ENCODE data around the gene NFIL3. TPM values are rescaled to one million over a fixed set of nuclear protein-coding genes. Genes with fewer than 3 reads are reported as not detected.

Gene NFIL3
- total RNA-seq, 2 donors from 2014 or later, result 11.4 to 12.9 TPM

DNA sequence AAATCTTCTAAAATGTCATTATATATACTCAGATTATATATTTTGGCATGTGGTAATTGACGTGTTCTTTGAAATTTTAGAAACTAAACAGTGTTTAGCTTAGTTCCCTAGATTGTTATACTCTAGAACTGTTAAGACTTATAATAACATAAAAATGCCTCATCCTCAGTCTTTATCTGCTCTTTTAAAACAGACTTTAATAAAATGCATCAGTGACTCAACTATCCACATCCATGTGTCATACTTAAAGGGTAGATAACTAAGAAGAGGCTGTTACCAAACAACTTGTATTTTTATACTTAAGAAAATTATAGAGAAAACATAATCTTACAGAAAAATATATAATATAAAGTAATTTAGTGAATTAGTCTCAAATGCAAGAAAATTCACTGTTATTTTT, 15.2 kb downstream of the NFIL3 start:
- Histone ChIP-seq H3K4me3 (no peak overlapping the region), H3K27me3 (no peaks in the 10 kb centered on the region), H3K9me3 (no peaks in the 10 kb centered on the region), H3K4me1 (no peaks in the 10 kb centered on the region), H3K36me3 (replicated peaks in 1 of 2; ENCODE audit: insufficient read depth in 1 of 2, low read depth in 2 of 2) (peaks cover 10 to 11% of the 10 kb centered on the region in 2 donors), H3K27ac (no peak overlapping the region)
- TF ChIP-seq POLR2A (IDR thresholded peaks at IDR 0.05), result no peak
- TF ChIP-seq, protein P1, sequence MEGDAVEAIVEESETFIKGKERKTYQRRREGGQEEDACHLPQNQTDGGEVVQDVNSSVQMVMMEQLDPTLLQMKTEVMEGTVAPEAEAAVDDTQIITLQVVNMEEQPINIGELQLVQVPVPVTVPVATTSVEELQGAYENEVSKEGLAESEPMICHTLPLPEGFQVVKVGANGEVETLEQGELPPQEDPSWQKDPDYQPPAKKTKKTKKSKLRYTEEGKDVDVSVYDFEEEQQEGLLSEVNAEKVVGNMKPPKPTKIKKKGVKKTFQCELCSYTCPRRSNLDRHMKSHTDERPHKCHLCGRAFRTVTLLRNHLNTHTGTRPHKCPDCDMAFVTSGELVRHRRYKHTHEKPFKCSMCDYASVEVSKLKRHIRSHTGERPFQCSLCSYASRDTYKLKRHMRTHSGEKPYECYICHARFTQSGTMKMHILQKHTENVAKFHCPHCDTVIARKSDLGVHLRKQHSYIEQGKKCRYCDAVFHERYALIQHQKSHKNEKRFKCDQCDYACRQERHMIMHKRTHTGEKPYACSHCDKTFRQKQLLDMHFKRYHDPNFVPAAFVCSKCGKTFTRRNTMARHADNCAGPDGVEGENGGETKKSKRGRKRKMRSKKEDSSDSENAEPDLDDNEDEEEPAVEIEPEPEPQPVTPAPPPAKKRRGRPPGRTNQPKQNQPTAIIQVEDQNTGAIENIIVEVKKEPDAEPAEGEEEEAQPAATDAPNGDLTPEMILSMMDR (IDR thresholded peaks at IDR 0.05), result no peak
- intact Hi-C loops (cut with DNase I), result no loop called here
- DNase-seq (no peak), ATAC-seq (no peak)
- 95 to 100% methylated on average over 1 of the region's 1 CpG for WGBS, 2 donors

GRCh38 chr9:91407580-91408318, 15.9 kb downstream of the NFIL3 start:
- DNase-seq, result no peak
- H3K9me3 ChIP-seq, result no peaks in the 10 kb centered on the region
- no peak for TF ChIP-seq POLR2A (IDR thresholded peaks at IDR 0.05)
- TF ChIP-seq, protein P1 (IDR thresholded peaks at IDR 0.05), result no peak
- no peak overlapping the region for H3K27ac ChIP-seq
- peaks cover 10 to 11% of the 10 kb centered on the region in 2 donors for H3K36me3 ChIP-seq (replicated peaks in 1 of 2; ENCODE audit: insufficient read depth in 1 of 2, low read depth in 2 of 2)
- intact Hi-C loops (cut with DNase I), result no loop called here
- H3K27me3 ChIP-seq, result no peaks in the 10 kb centered on the region
- H3K4me1 ChIP-seq, result no peaks in the 10 kb centered on the region
- H3K4me3 ChIP-seq, result no peak overlapping the region
- no peak for ATAC-seq
- WGBS, 2 donors, result 86 to 95% methylated on average over 12 of the region's 12 CpGs

DNA sequence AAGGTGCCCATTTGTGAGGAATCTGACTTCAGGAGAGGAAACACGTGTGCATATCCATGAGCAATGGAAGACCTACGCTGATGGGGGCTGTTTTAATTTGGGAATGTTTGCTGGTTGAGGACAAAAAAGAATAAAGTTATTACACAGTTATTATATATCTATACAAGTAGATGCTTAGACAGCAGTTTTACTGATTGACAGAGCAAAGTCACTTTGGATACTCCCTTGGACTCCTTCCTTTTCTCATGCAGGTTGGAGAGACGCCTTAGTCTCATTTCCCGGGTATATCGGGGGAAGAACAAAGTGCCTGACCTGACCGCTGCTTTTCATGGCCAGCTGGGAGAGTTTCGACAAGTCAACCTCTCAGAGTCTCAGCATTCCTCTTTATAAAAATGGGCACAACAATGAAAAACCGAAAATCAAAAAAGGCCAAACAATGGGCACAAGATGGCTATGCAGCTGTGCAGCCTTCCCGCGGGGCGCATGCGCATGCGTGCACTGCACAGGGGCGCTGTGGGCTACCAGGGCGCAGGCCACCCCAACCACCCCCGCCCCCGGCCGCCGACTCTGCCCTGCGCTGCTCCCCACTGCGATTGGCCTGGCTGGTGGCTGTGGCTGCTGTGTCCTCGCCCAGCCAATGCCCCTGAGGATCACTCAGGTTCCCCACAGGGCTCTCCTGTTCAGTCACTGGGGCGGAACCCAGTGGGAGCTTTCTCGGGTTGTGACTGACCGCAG, 18.1 kb downstream of the NFIL3 start:
- no peaks in the 10 kb centered on the region for H3K4me1 ChIP-seq
- intact Hi-C loops (cut with DNase I), result no loop called here
- peaks cover 10 to 11% of the 10 kb centered on the region in 2 donors for H3K36me3 ChIP-seq (replicated peaks in 1 of 2; ENCODE audit: insufficient read depth in 1 of 2, low read depth in 2 of 2)
- TF ChIP-seq, protein P1 (IDR thresholded peaks at IDR 0.05), result no peak
- no peak for TF ChIP-seq POLR2A (IDR thresholded peaks at IDR 0.05)
- H3K27ac ChIP-seq, result no peak overlapping the region
- no peak for ATAC-seq
- no peak for DNase-seq
- H3K27me3 ChIP-seq, result no peaks in the 10 kb centered on the region
- no peak overlapping the region for H3K4me3 ChIP-seq
- 94 to 95% methylated on average over 21 of the region's 25 CpGs for WGBS, 2 donors
- no peaks in the 10 kb centered on the region for H3K9me3 ChIP-seq

GRCh38 chr9:91403665-91404543, 19.7 kb downstream of the NFIL3 start:
- no peaks in the 10 kb centered on the region for H3K9me3 ChIP-seq
- no peak for ATAC-seq
- peaks cover 0 to 4% of the 10 kb centered on the region in 2 donors for H3K36me3 ChIP-seq (replicated peaks in 1 of 2; ENCODE audit: insufficient read depth in 1 of 2, low read depth in 2 of 2)
- WGBS, 2 donors, result 80 to 92% methylated on average over 14 of the region's 14 CpGs
- DNase-seq, result no peak
- TF ChIP-seq, protein P1 (IDR thresholded peaks at IDR 0.05), result no peak
- no peak for TF ChIP-seq POLR2A (IDR thresholded peaks at IDR 0.05)
- intact Hi-C loops (cut with DNase I), result no loop called here
- no peak overlapping the region for H3K4me3 ChIP-seq
- H3K27ac ChIP-seq, result no peak overlapping the region
- no peaks in the 10 kb centered on the region for H3K4me1 ChIP-seq
- no peaks in the 10 kb centered on the region for H3K27me3 ChIP-seq
